HepG2 (cell line): ENCODE results near the gene TSHZ2. TPM values are rescaled to one million over a fixed set of nuclear protein-coding genes. Genes with fewer than 3 reads are reported as not detected.

Experiments
- ATAC-seq: fragments of 200-7000 bp; cut with Tn5 transposase; 3 replicates; pipeline ENCODE4 v1.9.1; 2020; ENCODE audit warnings: mild to moderate bottlenecking, moderate library complexity
- BruUV-seq: library from RNA; stranded (reverse); fragments of 400-500 nt; replicated peaks from 2 replicates; lab custom pipeline; 2021; lab: Mats Ljungman, UMichigan
- CTCF ChIA-PET: fragments of 300-600 bp; formaldehyde crosslinking; extraction: SDS; loops from one replicate; lab custom pipeline; 2021; ENCODE audit warnings: low total read pairs, inconsistent platforms, low intra/inter-chr PET ratio; lab: Yijun Ruan, JAX
- POLR2A ChIA-PET: fragments of 350-600 bp; sonication (Branson Sonifier 250); formaldehyde crosslinking; loops from one replicate; lab custom pipeline; 2020; ENCODE audit warnings: antibody characterized with exemption, inconsistent platforms; lab: Yijun Ruan, JAX
- DNase-seq: peaks from one replicate; pipeline ENCODE4 v3.0.0-alpha.2; 2015; ENCODE audit warnings: low spot score
- FAIRE-seq: peaks from 3 replicates; lab custom pipeline; 2011; peaks lifted over from hg19 to GRCh38; lab: Jason Lieb, UNC
- H2AFZ ChIP-seq: one replicate; pipeline ENCODE4 v1.6.1; 2011; ENCODE audit warnings: low read length, inconsistent platforms
- H3K27ac ChIP-seq: fragments of 300-600 bp; 3 replicates; pipeline ENCODE4 v1.8.0; 2011; ENCODE audit warnings: mixed run types, mild to moderate bottlenecking, mixed read lengths, low read length, inconsistent platforms; ENCODE audit not compliant: insufficient read depth; ENCODE audit errors: extremely low read length
- H3K27me3 ChIP-seq, 2 experiments: fragments of 200-600 bp in 1 of 2; 2 replicates in 1 of 2; 3 replicates in 1 of 2; pipeline versions ENCODE4 v1.6.0 to v1.8.0; 2011; ENCODE audit warnings: low read length in 2 of 2, mild to moderate bottlenecking in 2 of 2, moderate library complexity in 2 of 2, inconsistent platforms in 1 of 2; ENCODE audit not compliant: insufficient read depth in 2 of 2, control insufficient read depth in 1 of 2
- H3K36me3 ChIP-seq, 2 experiments: fragments of 200-600 bp in 1 of 2; replicated peaks in 1 of 2; 2 replicates in 1 of 2; 3 replicates in 1 of 2; pipeline versions ENCODE4 v1.5.1 to v1.8.0; 2011; ENCODE audit warnings: low read length in 2 of 2, inconsistent platforms in 1 of 2; ENCODE audit not compliant: insufficient read depth in 2 of 2, control insufficient read depth in 1 of 2
- H3K4me1 ChIP-seq: 2 replicates; pipeline ENCODE4 v1.5.1; 2012; ENCODE audit warnings: low read length, inconsistent platforms; ENCODE audit not compliant: insufficient read depth
- H3K4me2 ChIP-seq: 2 replicates; pipeline ENCODE4 v1.6.0; 2011; ENCODE audit warnings: low read depth, low read length, inconsistent platforms
- H3K4me3 ChIP-seq, 3 experiments: fragments of 200-600 bp in 1 of 3; sonication (generic), shearing (Covaris generic) in 1 of 3; replicated peaks in 1 of 3; 2 replicates each; pipeline ENCODE4 v1.5.1; 2011 to 2016; ENCODE audit warnings: low read length in 3 of 3, inconsistent platforms in 2 of 3, low read depth in 2 of 3, mild to moderate bottlenecking in 2 of 3, control low read depth in 1 of 3, mixed read lengths in 1 of 3; ENCODE audit not compliant: insufficient read depth in 1 of 3
- H3K79me2 ChIP-seq: one replicate; pipeline ENCODE4 v1.6.1; 2011; ENCODE audit warnings: low read length, inconsistent platforms; ENCODE audit not compliant: insufficient read depth
- H3K9ac ChIP-seq: 2 replicates; pipeline ENCODE4 v1.6.0; 2011; ENCODE audit warnings: mild to moderate bottlenecking, low read depth, low read length, inconsistent platforms; ENCODE audit not compliant: insufficient read depth
- H3K9me3 ChIP-seq: 2 replicates; pipeline ENCODE4 v1.5.1; 2012; ENCODE audit warnings: mild to moderate bottlenecking, low read length
- H4K20me1 ChIP-seq: 2 replicates; pipeline ENCODE4 v1.6.0; 2011; ENCODE audit warnings: inconsistent platforms, mild to moderate bottlenecking, low read length, moderate library complexity; ENCODE audit not compliant: insufficient read depth
- BCL6 ChIP-seq: IDR thresholded peaks from 2 replicates; pipeline ENCODE4 v1.6.1; 2016; ENCODE audit warnings: missing genetic modification reagents, missing compliant biosample characterization
- TCF7L2 ChIP-seq: IDR thresholded peaks from 2 replicates; pipeline ENCODE4 v1.6.1; 2011; ENCODE audit warnings: mild to moderate bottlenecking, low read depth, low read length, moderate library complexity
- ZMYM2 ChIP-seq: sonication (generic); formaldehyde crosslinking; IDR thresholded peaks from 2 replicates; pipeline ENCODE4 v1.8.0; 2022; ENCODE audit warnings: mild to moderate bottlenecking, missing genetic modification reagents
- ZNF20 ChIP-seq: sonication (generic); formaldehyde crosslinking; IDR thresholded peaks from 2 replicates; pipeline ENCODE4 v1.4.0; 2020; ENCODE audit warnings: mild to moderate bottlenecking, moderate library complexity, missing genetic modification reagents
- in situ Hi-C: cut with HindIII; loops from 2 replicates; pipeline ENCODE4 v1.10.0; 2017; ENCODE audit warnings: low pct_unique_long_range_greater_than_20kb; ENCODE audit not compliant: extremely low pct_ligation_motif_present
- intact Hi-C: fragments of 100-400 bp; cut with micrococcal nuclease; formaldehyde crosslinking; loops from one replicate; pipeline ENCODE4 v1.10.0; 2022; ENCODE audit not compliant: unreplicated experiment
- polyA plus RNA-seq, 8 experiments: library from polyadenylated mRNA; depleted of rRNA in 3 of 8; stranded (reverse) in 7 of 8; unstranded in 1 of 8; fragments of >200 nt; fragmentation: Illumina TruSeq in 4 of 8; extraction: Trizol in 4 of 8; gene quantifications; 2 replicates each; pipeline versions ENCODE4 v1.2.1 to v1.2.3, GENCODE V29; 2011 to 2016; ENCODE audit warnings: low read depth in 4 of 8, missing spikeins in 1 of 8, mixed read lengths in 1 of 8; ENCODE audit not compliant: insufficient read depth in 1 of 8
- total RNA-seq, 5 experiments: library from RNA; depleted of rRNA; stranded (reverse); fragments of >200 nt; fragmentation: Illumina TruSeq; extraction: Trizol; gene quantifications; 2 replicates each; pipeline ENCODE4 v1.2.3, GENCODE V29; 2016; ENCODE audit warnings: low read depth in 1 of 5
- TF ChIP-seq, protein P1 (sequence below): IDR thresholded peaks from 2 replicates; pipeline ENCODE4 v1.6.1; 2016; ENCODE audit warnings: missing biosample characterization, missing genetic modification reagents, low read depth
- TF ChIP-seq, protein P2 (sequence below): sonication (generic); formaldehyde crosslinking; IDR thresholded peaks from 2 replicates; pipeline ENCODE4 v1.4.0; 2020; ENCODE audit warnings: missing genetic modification reagents
- TF ChIP-seq, protein P3 (sequence below): fragments of 450-650 bp; IDR thresholded peaks from 2 replicates; pipeline ENCODE4 v1.6.1; 2016

Gene TSHZ2
- total and polyA plus RNA-seq, 2 of the 13 experiments (the other 11 are each of a cell fraction or from before 2014, with no cell fraction given) = 0.01 TPM; not detected in 1

DNA sequence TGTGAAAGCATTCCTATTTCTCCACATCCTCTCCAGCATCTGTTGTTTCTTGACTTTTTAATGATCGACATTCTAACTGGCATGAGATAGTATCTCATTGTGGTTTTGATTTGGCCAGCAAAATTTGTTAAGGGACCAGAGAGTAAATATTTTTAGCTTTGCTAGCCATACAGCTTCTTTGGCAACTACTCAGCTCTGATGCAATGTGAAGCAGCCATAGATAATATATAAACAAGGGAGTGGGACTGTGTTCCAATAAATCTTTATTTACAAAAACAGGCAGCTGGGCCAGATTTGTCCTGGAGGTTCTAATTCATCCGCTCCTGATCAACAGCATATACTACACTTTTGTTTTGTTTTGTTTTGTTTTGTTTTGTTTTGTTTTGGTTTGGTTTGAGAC lies 418.6 kb downstream of the TSHZ2 start (continued):
- TF ChIP-seq, protein P1, sequence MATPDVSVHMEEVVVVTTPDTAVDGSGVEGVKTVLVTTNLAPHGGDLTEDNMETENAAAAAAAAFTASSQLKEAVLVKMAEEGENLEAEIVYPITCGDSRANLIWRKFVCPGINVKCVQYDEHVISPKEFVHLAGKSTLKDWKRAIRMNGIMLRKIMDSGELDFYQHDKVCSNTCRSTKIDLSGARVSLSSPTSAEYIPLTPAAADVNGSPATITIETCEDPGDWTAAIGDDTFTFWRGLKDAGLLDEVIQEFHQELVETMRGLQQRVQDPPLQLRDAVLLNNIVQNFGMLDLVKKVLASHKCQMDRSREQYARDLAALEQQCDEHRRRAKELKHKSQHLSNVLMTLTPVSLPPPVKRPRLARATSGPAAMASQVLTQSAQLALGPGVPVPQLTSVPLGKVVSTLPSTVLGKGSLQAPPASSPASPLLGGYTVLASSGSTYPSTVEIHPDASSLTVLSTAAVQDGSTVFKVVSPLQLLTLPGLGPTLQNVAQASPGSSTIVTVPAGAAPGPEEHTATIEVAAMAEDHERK (CRISPR knock-in tag) = no peak
- TF ChIP-seq, protein P2, sequence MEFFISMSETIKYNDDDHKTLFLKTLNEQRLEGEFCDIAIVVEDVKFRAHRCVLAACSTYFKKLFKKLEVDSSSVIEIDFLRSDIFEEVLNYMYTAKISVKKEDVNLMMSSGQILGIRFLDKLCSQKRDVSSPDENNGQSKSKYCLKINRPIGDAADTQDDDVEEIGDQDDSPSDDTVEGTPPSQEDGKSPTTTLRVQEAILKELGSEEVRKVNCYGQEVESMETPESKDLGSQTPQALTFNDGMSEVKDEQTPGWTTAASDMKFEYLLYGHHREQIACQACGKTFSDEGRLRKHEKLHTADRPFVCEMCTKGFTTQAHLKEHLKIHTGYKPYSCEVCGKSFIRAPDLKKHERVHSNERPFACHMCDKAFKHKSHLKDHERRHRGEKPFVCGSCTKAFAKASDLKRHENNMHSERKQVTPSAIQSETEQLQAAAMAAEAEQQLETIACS (CRISPR knock-in tag) = no peak
- TF ChIP-seq, all 625 proteins: peak for 0

DNA sequence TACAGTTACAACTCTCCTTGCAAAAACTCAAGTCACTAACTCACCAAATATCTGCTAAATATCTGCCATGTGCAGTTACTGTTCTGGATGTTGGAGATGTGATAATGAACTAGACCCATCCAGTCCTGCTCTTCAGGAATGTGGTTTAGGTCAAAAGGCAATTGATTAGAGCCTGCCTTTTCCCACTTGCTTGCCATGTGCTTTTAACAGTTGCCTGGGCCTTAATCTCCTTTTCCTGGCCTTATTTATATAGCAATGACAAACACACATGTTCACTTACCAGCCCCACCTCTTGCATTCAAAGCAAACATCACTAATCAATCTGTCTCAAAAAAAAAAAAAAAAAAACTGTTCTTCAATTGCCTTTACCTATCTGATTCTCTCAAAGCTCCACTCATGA lies 422.3 kb downstream of the TSHZ2 start:
- Histone ChIP-seq H3K27me3 (peaks cover 0 to 3% of the 10 kb centered on the region in 2 experiments; a peak in 2 of 5 replicates), H3K79me2 (no peaks in the 10 kb centered on the region), H3K9ac (no peak overlapping the region), H3K36me3 (no peaks in the 10 kb centered on the region), H3K4me2 (no peak overlapping the region), H2AFZ (no peak overlapping the region), H3K9me3 (no peaks in the 10 kb centered on the region), H4K20me1 (no peaks in the 10 kb centered on the region), H3K27ac (no peak overlapping the region), H3K4me1 (no peaks in the 10 kb centered on the region), H3K4me3 (no peak overlapping the region)
- no TSS peak for BruUV-seq
- ChIA-PET POLR2A (no interaction called here), CTCF (no interaction called here)
- FAIRE-seq (peak; percentile 62), DNase-seq (no peak), ATAC-seq (no peak; the same call in 2 of the 3 replicates)
- in situ Hi-C loops (no loop called here), intact Hi-C loops (no loop called here)
- TF ChIP-seq ZMYM2 (CRISPR knock-in tag) = no peak
- TF ChIP-seq ZNF20 = no peak
- TF ChIP-seq, protein P3, sequence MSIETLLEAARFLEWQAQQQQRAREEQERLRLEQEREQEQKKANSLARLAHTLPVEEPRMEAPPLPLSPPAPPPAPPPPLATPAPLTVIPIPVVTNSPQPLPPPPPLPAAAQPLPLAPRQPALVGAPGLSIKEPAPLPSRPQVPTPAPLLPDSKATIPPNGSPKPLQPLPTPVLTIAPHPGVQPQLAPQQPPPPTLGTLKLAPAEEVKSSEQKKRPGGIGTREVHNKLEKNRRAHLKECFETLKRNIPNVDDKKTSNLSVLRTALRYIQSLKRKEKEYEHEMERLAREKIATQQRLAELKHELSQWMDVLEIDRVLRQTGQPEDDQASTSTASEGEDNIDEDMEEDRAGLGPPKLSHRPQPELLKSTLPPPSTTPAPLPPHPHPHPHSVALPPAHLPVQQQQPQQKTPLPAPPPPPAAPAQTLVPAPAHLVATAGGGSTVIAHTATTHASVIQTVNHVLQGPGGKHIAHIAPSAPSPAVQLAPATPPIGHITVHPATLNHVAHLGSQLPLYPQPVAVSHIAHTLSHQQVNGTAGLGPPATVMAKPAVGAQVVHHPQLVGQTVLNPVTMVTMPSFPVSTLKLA = peak; percentile 62
- TF ChIP-seq BCL6 = peak; percentile 66
- TF ChIP-seq TCF7L2 = no peak; the same call in 1 of the 2 replicates
